HepG2 (cell line): ENCODE results near the gene NEK3. TPM values are rescaled to one million over a fixed set of nuclear protein-coding genes. Genes with fewer than 3 reads are reported as not detected.

Experiments used
- ELF1 ChIP-seq: sonication (generic); formaldehyde crosslinking; IDR thresholded peaks from 2 replicates; pipeline ENCODE4 v1.4.0; 2020; ENCODE audit warnings: missing genetic modification reagents
- FOXK2 ChIP-seq: fragments of 450-650 bp; IDR thresholded peaks from 2 replicates; pipeline ENCODE4 v1.6.1; 2016
- GATA4 ChIP-seq: sonication (generic); IDR thresholded peaks from 2 replicates; pipeline ENCODE4 v1.6.1; 2016; ENCODE audit warnings: antibody characterized with exemption, low read depth, borderline replicate concordance
- HCFC1 ChIP-seq: fragments of 150-350 bp; IDR thresholded peaks from 2 replicates; pipeline ENCODE4 v1.6.1; 2014; ENCODE audit warnings: low read depth, low read length
- HMG20B ChIP-seq: conservative IDR thresholded peaks from 2 replicates; pipeline ENCODE4 v1.6.1; 2016; ENCODE audit warnings: missing genetic modification reagents, missing compliant biosample characterization
- HNF1A ChIP-seq, 2 experiments: sonication (generic) in 1 of 2; formaldehyde crosslinking in 1 of 2; IDR thresholded peaks; 2 replicates each; pipeline versions ENCODE4 v1.4.0 to v1.6.1; 2016 to 2020; ENCODE audit warnings: borderline replicate concordance in 1 of 2, low read depth in 1 of 2, mild to moderate bottlenecking in 1 of 2, missing genetic modification reagents in 1 of 2
- KLF11 ChIP-seq: IDR thresholded peaks from 2 replicates; pipeline ENCODE4 v1.6.1; 2016; ENCODE audit warnings: missing compliant biosample characterization
- PPARG ChIP-seq: conservative IDR thresholded peaks from 2 replicates; pipeline ENCODE4 v1.6.1; 2016; ENCODE audit warnings: missing biosample characterization, missing genetic modification reagents
- REST ChIP-seq, 2 experiments: IDR thresholded peaks; 2 replicates each; pipeline ENCODE4 v1.6.1; 2011 to 2012; ENCODE audit warnings: low read length in 2 of 2, borderline replicate concordance in 1 of 2, low read depth in 1 of 2, mild to moderate bottlenecking in 1 of 2, moderate library complexity in 1 of 2
- RFX1 ChIP-seq: fragments of 450-650 bp; IDR thresholded peaks from 2 replicates; pipeline ENCODE4 v1.6.1; 2017
- SNAPC5 ChIP-seq: sonication (generic); formaldehyde crosslinking; IDR thresholded peaks from 2 replicates; pipeline ENCODE4 v1.8.1; 2023; ENCODE audit warnings: mild to moderate bottlenecking, missing genetic modification reagents, borderline replicate concordance
- THAP11 ChIP-seq: IDR thresholded peaks from 2 replicates; pipeline ENCODE4 v1.6.1; 2016; ENCODE audit warnings: missing biosample characterization, missing genetic modification reagents
- ZNF3 ChIP-seq: IDR thresholded peaks from 2 replicates; pipeline ENCODE4 v1.7.0; 2017; ENCODE audit warnings: inconsistent platforms
- ZNF343 ChIP-seq: sonication (generic); formaldehyde crosslinking; IDR thresholded peaks from 2 replicates; pipeline ENCODE4 v1.4.0; 2020; ENCODE audit warnings: mild to moderate bottlenecking, missing genetic modification reagents
- ZNF550 ChIP-seq: sonication (generic); formaldehyde crosslinking; IDR thresholded peaks from 2 replicates; pipeline ENCODE4 v1.4.0; 2020; ENCODE audit warnings: mild to moderate bottlenecking, missing genetic modification reagents, borderline replicate concordance
- ZNF781 ChIP-seq: sonication (generic); formaldehyde crosslinking; IDR thresholded peaks from 2 replicates; pipeline ENCODE4 v1.5.1; 2020; ENCODE audit warnings: borderline replicate concordance, mild to moderate bottlenecking, missing genetic modification reagents; ENCODE audit errors: not compliant biosample characterization
- polyA plus RNA-seq, 8 experiments: library from polyadenylated mRNA; depleted of rRNA in 3 of 8; stranded (reverse) in 7 of 8; unstranded in 1 of 8; fragments of >200 nt; fragmentation: Illumina TruSeq in 4 of 8; extraction: Trizol in 4 of 8; gene quantifications; 2 replicates each; pipeline versions ENCODE4 v1.2.1 to v1.2.3, GENCODE V29; 2011 to 2016; ENCODE audit warnings: low read depth in 4 of 8, missing spikeins in 1 of 8, mixed read lengths in 1 of 8; ENCODE audit not compliant: insufficient read depth in 1 of 8
- total RNA-seq, 5 experiments: library from RNA; depleted of rRNA; stranded (reverse); fragments of >200 nt; fragmentation: Illumina TruSeq; extraction: Trizol; gene quantifications; 2 replicates each; pipeline ENCODE4 v1.2.3, GENCODE V29; 2016; ENCODE audit warnings: low read depth in 1 of 5
- TF ChIP-seq, protein P1 (sequence below): sonication (generic); formaldehyde crosslinking; IDR thresholded peaks from 2 replicates; pipeline ENCODE4 v1.4.0; 2020; ENCODE audit warnings: mild to moderate bottlenecking, missing genetic modification reagents

NEK3 gene
- total and polyA plus RNA-seq, 2 of the 13 experiments (the other 11 are each of a cell fraction or from before 2014, with no cell fraction given), result 36.7 to 68.2 TPM

GRCh38 chr13:52162279-52163101, 3.1 kb upstream of the NEK3 start (continued):
- TF ChIP-seq ZNF781 (CRISPR knock-in tag) (no peak), PPARG (0 out of 2 replicates have a peak, but pooled peaks have one; percentile 36), HCFC1 (no peak), HMG20B (0 out of 2 replicates have a peak, but pooled peaks have one; percentile 71), GATA4 (peak; percentile 68; the same call in 1 of the 2 replicates), ZNF3 (CRISPR knock-in tag) (no peak), RFX1 (no peak), REST (IDR thresholded peaks at IDR 0.05; ENCODE audit: borderline replicate concordance in 1 of 2, low read depth in 1 of 2, low read length in 2 of 2) (no peak), HNF1A (IDR thresholded peaks at IDR 0.05; ENCODE audit: low read depth) (peak; percentile 56; the same call in 1 of the 2 replicates), HNF1A (CRISPR knock-in tag; IDR thresholded peaks at IDR 0.05; ENCODE audit: borderline replicate concordance) (peak; percentile 45; the same call in 1 of the 2 replicates), KLF11 (CRISPR knock-in tag) (no peak), SNAPC5 (CRISPR knock-in tag) (no peak), ELF1 (CRISPR knock-in tag) (no peak), ZNF550 (CRISPR knock-in tag) (no peak), THAP11 (peak; percentile 12; the same call in 1 of the 2 replicates), FOXK2 (no peak), ZNF343 (CRISPR knock-in tag) (no peak)
- TF ChIP-seq, protein P1, sequence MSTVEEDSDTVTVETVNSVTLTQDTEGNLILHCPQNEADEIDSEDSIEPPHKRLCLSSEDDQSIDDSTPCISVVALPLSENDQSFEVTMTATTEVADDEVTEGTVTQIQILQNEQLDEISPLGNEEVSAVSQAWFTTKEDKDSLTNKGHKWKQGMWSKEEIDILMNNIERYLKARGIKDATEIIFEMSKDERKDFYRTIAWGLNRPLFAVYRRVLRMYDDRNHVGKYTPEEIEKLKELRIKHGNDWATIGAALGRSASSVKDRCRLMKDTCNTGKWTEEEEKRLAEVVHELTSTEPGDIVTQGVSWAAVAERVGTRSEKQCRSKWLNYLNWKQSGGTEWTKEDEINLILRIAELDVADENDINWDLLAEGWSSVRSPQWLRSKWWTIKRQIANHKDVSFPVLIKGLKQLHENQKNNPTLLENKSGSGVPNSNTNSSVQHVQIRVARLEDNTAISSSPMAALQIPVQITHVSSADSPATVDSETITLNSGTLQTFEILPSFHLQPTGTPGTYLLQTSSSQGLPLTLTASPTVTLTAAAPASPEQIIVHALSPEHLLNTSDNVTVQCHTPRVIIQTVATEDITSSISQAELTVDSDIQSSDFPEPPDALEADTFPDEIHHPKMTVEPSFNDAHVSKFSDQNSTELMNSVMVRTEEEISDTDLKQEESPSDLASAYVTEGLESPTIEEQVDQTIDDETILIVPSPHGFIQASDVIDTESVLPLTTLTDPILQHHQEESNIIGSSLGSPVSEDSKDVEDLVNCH (CRISPR knock-in tag), result no peak
